CD4-positive, alpha-beta T cell treated with Interferon gamma for 1 hour (primary cell): ENCODE measurements around the gene RTBDN.
"Not testable (repeated sequence)": the region's sequence is repeated elsewhere in the genome, so short reads cannot be mapped to it uniquely, and the experiment has no call there.

ENCODE experiments used
- DNase-seq: peaks from one replicate; pipeline ENCODE4 v3.0.0-alpha.2; 2020

The RTBDN gene

DNA sequence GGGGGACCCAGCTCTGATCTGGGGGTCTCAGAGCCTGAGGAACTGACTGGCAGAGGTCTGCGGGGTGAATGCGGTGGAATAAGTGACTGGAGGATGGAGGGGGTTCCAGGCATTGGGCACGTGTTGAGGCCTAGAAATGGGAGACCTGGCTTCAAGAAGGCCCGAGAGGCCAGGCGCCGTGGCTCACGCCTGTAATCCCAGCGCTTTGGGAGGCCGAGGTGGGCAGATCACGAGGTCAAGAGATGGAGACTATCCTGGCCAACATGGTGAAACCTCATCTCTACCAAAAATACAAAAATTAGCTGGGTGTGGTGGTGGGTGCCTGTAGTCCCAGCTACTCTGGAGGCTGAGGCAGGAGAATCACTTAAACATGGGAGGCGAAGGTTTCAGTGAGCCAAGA lies 16.6 kb downstream of the RTBDN start:
- not testable (repeated sequence) for DNase-seq

DNA sequence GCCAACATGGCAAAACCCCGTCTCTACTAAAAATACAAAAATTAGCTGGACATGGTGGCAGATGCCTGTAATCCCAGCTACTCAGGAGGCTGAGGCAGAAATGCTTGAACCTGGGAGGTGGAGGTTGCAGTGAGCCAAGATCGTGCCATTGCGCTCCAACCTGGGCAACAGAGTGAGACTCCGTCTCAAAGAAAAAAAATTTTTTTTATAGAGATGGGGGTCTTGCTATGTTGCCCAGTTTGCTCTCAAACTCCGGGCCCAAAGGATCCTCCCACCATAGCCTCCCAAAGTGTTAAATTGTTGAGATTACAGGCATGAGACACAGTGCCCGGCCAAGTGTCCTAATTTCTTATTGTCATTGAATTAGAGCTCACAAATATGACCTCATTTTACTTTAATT lies 17.2 kb downstream of the RTBDN start:
- not testable (repeated sequence) for DNase-seq

DNA sequence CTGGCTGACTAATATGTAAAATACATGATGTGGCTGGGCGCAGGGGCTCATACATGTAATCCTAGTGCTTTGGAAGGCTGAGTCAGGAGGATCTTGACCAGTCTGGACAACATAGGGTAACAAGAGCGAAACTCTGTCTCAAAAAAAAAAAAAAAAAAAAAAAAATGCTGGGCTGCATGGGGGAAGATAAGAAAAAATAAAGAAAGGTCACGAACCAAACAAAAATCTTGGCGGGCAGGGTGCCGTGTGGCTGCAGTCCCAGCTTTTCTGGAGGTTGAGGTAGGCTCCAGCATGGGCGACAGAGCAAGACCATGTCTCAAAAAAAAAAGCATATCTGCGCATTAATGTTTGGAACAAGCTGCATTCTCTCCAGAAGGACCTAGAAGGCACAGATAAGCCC lies 19.3 kb downstream of the RTBDN start:
- no peak for DNase-seq

DNA sequence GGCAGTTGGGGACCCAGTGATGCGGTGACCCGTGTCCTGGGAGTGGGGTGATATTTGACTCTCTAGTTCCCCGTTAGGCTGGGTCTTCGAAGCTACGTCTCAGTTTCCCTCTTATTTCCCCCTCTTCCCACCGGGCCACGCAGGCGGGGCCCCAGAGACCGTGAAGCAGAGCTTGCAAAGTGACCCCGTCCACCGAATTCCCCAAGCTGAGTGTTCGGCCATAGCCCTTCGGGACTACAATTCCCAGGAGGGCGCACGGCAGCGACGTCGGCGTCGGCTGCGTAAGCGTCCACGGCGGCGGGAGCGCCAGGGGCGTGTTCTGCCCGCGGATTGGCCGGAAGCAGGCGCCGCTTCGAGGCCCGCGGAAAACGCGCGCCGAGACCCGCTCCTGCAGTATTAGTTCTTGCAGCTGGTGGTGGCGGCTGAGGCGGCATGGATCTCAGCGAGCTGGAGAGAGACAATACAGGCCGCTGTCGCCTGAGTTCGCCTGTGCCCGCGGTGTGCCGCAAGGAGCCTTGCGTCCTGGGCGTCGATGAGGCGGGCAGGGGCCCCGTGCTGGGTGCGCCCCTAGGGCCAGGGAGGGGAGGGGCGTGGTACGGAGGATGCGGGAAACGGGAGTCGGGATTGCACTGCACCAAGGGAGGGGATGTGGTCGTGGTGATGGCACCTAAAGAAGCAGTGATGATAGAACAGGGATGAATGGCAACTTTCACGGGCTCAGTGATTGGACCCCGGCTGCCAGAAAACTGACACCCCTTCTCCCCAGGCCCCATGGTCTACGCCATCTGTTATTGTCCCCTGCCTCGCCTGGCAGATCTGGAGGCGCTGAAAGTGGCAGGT lies 27.9 kb downstream of the RTBDN start, which contains the start of gene RNASEH2A:
Gene RNASEH2A, plus strand, starts transcription at position 343 of the 840 bp plus-strand sequence. Its CDS starts 90 bp downstream, at position 433.
- peak; percentile 85 for DNase-seq

DNA sequence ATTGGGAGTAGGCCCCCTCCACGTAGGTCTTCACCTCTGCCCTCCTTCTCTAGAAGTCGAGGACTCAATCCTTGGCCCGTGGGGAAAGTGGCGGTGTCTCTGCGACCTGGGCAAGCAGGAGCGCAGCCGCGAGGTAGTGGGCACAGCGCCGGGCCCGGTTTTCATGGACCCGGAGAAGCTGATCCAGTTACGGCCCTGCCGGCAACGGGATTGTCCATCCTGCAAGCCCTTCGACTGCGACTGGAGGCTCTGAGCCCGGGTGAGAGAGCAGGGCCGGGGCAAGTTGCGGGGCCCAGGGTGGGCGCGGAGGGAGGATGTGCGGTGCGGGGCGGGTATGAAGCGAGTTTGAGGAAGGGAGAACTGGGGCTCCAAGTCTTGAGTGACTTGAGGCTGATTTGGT lies 30.3 kb downstream of the RTBDN start:
- DNase-seq, result no peak

DNA sequence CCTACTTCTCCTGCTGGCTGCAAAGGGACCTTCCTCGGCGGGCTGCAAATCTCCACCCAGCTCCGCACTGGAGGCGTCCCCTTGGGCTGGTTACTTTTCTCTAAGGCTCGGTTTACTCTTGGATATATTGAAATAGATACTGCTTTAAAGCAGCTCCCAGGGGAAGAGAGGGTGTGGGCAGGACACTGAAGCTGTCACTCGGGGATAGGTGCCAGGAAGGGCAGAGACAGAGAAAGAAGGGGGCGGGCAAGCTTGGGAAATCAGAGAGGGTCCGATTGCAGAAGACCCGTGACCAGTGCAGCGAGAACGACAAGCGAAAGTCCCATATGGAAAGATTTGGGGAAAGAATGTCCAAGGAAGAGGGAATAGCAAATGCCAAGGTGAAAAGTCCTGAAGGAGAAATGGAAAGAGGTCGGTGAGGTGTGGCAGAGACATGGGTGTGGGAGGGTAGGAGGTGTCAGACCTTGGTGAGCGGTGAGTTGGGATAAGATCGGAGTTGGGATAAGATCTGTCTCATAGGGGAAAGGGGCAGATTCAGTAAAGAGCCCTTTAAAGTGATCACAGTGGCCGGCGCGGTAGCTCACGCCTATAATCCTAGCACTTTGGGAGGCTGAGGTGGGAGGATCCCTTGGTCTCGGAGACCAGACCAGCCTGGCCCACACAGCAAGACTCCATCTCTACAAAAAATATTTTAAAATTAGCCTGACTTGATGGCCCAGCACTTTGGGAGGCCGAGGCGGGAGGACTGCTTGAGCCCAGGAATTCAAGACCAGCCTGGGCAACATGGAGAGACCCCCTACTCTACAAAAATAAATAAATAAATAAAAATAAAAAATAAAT lies 31.9 kb downstream of the RTBDN start:
- no peak for DNase-seq

DNA sequence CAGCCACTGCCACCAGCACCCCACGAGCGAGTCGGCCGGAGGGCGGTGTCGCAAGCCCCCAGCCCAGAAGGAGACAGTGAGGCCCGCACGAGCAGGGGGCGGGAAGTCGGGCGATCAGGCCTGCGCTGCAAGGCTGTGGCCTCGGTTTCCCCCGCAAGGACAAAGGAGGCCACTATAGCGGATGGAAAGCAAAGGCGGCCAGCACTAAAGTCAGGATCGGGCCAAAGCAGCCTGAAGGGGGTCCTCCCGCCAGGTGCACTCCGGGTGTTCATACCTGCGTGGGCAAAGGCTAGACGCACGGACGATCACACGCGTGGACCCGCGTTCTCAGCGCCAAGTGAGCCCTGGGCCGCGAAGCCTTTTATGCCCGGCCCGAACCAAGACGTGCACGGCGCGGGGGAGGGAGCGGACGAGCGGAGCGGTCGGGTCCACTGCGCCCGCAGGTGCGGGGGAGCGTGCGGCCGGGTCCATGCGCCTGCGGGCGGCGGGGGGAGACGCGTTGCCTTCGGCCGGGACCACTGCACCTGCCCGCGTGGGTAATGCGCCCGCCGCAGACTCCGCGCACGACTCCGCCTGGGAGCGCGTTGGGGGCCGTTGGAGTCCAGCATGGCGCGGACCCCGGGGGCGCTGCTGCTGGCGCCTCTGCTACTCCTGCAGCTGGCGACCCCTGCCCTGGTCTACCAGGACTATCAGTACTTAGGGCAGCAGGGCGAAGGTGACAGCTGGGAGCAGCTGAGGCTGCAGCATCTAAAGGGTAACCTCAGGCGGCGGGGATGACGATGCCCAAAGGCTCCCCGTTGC lies 32.7 kb downstream of the RTBDN start, which contains the start of the genes PRDX2 and THSD8:
Gene PRDX2, minus strand, starts transcription at position 335 of the 801 bp plus-strand sequence. CDS start 539 bp downstream, outside the sequence.
Gene THSD8, plus strand, starts transcription at position 604 of the 801 bp plus-strand sequence. Its CDS starts 3 bp downstream, at position 607.
- peak; percentile 75 for DNase-seq

DNA sequence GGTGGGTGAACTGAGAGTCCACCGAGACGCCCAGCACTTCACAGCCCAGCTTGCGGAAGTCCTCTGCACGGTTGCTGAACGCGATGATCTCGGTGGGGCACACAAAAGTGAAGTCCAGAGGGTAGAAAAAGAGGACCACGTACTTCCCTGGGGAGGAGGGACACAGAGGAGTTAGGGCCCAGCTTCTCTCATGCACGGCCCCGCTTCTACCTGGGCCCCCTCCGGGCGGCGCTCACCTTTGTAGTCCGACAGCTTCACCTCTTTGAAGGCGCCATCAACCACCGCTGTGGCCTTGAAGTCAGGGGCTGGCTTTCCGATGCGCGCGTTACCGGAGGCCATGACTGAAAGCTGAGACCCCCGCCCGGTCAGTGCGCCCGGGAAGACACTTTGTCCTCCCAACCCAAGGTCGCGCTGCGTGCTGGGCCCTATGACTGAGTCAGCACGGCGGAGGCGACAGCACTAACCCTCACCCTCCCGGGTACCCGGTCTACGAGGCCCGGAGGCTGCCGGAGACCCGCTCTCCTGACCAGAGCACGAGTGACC lies 33.4 kb downstream of the RTBDN start:
- no peak for DNase-seq

DNA sequence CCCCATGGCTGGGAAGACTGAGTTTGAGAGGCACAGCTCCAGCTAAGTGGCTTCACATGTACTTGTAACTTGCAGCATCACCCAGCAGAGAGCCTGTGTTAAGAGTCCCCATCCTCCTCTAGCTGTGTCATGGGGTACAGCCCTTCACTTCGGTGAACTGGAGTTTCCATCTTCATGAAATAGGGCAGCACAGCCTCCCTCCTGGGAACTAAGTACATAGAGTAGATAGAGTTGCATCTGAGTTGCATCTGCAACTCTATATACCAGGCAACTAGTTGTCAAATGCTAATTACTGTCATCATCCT lies 34.0 kb downstream of the RTBDN start:
- no peak for DNase-seq

DNA sequence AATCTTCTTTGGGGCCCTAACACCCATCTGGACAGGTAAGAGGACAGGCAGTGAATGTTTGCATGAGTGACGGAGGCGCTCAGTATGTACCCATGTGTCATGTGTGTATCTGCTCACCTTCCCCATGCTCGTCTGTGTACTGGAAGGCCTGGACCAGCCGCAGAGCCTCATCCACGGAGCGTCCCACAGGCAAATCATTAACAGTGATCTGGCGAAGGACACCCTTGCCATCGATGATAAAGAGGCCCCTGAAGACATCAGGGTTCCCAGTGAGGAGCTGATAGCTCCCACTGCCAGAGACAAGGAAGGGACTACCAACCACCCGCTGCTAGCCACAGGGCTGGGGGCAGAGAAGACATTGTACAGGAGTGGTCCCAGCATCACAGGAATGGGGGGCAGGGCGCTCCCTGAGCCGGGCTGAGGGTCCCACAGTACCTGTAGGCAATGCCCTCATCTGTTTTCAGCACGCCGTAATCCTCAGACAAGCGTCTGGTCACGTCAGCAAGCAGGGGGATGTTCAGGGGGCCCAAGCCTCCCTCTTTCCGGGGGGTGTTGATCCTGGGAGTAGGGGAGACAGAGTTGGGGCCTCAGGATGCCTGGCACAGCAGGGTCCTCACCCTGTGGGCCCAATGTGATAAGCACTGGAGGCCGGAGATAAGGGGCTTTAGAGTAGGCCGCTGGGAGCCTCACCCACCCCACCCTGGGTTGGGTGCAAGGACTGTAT lies 34.5 kb downstream of the RTBDN start:
- no peak for DNase-seq

DNA sequence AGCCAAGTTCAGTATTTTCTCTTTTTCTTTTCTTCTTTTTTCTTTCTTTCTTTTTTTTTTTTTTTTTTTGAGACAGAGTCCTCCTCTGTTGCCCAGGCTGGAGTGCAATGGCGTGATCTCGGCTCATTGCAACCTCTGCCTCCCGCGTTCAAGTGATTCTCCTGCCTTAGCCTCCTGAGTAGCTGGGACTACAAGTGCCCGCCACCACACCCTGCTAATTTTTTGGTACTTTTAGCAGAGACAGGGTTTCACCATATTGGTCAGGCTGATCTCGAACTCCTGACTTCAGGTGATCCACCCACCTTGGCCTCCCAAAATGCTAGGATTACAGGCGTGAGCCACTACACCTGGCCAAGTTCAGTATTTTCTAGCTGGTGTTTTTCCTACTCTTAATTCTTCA lies 36.8 kb downstream of the RTBDN start:
- not testable (repeated sequence) for DNase-seq

DNA sequence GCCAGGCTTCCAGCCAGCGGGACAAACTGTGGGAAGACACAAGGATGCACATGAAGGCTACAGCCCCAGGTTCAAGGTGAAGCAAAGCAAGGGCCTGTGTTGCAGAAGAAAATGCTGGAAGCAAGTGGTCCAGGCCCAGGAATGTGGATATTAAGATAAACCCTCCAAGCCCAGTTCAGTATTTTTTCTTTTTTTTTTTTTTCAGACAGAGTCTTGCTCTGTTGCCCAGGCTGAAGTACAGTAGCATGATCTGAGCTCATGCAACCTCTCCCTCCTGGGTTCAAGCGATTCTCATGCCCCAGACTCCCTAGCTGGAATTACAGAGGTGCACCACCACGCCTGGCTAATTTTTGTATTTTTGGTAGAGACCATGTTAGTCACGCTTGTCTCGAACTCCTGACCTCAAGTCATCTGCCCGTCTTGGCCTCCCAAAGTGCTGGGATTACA lies 37.2 kb downstream of the RTBDN start:
- DNase-seq, result no peak

DNA sequence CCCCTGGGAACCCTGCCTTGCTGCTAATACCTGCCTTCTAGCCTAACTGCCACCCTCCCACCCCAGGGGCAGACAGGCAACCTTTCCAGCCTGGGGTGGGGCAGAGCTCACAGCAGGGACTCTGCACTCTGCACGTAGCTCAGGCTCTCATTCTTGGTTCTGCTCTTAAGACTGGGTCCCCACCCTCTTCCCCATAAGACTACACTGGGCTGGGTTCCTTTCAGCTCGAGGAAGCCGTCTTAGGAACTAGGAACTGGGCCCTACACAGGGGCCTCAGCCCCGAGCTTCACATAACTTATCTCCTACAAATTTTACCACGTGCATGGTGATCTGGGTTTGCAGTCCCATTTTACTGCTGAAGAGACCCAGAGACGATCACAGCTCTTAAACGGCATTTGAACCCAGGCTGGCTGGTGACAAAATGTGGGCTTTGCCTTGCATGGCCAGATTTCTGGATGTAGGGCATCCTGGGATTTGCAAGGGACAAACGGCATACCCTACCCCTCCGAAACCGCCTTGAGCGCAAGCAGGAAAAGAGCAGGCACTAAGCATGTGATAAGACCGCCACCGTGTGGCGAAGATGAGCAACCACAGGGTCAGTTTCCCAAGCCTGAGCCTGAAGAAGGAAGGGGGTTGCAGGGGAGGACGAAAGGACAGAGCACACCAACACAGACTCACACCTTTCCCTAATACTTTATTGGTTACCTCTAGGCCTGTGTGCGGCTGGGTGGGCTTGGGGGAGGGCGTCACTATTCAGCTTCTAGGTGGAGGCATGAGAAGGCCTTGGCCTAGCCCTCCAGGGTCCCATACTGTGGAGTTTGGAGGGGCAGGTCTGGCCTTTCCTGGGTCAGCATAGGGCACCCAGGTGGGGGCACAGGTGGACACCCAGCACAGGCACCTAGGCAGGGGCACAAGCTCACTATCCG lies 38.0 kb downstream of the RTBDN start:
- DNase-seq, result peak; percentile 75

DNA sequence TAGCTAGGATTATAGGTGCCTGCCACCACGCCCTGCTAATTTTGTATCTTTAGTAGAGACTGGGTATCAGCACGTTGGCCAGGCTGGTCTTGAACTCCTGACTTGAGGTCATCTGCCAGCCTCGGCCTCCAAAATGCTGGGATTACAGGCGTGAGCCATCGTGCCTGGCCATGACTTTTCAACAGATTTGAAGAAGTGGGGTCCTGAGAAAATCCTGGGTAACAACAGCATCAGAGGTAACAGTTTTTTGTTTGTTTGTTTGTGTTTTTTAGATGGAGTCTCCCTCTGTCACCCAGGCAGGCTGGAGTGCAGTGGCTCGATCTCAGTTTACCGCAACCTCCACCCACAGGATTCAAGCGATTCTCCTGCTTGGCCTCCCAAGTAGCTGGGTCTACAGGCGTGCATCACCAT lies 39.4 kb downstream of the RTBDN start:
- DNase-seq, result no peak

DNA sequence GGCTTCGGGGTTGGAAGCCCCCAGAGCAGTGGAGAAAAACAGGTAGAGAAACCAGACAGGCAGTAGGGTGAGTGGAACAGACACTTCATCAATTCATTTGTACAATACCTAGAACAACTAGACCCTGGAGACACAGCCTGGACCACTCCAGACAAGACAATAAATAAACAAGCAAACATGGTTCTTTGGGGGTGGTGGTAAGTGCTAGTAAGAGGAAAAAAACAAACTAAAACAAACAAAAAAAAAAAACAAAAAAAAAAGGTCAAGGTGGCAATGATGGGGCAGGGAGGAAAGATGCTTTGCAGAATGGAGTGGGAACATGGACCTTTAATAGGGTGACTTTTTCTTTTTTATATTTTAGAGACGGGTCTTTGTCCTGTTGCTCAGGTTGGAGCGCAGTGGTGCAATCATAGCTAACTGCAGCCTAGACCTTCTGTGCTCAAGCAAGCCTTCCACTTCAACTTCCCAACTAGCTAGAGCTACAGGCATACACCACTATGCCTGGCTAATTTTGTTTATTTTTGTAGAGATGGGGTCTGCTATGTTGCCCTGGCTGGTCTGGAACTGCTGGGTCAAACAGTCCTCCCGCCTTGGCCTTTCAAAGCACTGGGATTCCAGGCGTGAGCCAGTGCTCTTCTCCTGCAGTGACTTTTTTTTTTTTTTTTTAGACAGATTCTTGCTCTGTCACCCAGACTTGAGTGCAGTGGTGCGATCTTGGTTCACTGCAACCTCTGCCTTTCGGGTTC lies 40.0 kb downstream of the RTBDN start:
- DNase-seq, result no peak

DNA sequence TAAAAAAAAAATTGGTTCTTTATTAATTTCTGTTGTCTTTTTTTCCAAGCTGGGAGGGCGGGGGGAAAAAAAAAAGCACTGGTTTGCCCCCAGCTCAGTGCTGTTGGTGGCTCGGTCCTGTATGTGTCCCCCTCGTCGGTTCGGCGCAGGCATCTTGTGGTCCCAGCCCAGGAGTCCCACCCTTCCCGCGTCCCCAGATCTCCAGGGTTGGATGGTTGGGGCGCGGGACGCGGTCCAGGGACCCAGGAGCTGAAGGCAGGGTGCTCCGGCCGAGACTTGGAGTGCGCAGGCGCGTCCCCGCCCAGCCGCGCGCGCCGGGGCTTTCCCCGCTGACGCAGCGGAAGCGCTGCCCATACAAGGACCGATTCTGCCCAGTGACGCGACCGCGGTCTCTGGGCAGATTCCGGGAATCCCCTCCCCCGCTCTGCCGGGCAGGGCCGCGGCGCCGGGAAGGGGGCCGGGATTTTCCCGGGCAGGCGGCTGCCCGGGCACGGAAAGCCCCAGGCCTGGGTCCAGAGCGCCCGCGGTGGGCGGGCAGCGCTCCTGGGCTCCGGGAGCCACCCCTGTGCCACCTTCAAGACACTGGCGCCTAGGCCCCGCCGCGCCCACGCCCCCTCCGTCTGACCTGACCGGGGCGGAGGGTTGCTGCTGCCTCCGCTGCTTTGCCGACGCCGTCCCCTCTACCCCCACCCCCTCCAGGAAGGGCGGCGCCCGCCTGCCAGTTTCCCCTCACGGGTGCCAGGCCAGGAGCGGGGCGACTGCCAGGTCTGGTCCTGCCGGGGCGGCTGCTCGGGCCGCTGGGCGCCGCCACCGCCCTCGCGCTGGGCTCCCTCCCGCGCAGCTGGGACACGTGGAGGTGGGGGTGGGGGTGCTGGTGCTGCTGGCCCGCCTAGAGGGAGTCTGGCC lies 40.8 kb downstream of the RTBDN start:
- DNase-seq, result peak; percentile 97

DNA sequence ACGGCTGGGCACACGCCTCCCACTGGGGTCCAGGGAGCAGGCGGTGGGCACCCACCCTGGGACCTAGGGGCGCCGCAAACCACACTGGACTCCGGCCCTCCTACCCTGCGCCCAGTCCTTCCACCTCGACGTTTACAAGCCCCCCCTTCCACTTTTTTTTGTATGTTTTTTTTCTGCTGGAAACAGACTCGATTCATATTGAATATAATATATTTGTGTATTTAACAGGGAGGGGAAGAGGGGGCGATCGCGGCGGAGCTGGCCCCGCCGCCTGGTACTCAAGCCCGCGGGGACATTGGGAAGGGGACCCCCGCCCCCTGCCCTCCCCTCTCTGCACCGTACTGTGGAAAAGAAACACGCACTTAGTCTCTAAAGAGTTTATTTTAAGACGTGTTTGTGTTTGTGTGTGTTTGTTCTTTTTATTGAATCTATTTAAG lies 41.5 kb downstream of the RTBDN start:
- DNase-seq, result no peak

DNA sequence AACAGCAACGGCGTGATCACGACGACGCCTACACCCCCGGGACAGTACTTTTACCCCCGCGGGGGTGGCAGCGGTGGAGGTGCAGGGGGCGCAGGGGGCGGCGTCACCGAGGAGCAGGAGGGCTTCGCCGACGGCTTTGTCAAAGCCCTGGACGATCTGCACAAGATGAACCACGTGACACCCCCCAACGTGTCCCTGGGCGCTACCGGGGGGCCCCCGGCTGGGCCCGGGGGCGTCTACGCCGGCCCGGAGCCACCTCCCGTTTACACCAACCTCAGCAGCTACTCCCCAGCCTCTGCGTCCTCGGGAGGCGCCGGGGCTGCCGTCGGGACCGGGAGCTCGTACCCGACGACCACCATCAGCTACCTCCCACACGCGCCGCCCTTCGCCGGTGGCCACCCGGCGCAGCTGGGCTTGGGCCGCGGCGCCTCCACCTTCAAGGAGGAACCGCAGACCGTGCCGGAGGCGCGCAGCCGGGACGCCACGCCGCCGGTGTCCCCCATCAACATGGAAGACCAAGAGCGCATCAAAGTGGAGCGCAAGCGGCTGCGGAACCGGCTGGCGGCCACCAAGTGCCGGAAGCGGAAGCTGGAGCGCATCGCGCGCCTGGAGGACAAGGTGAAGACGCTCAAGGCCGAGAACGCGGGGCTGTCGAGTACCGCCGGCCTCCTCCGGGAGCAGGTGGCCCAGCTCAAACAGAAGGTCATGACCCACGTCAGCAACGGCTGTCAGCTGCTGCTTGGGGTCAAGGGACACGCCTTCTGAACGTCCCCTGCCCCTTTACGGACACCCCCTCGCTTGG lies 42.1 kb downstream of the RTBDN start:
- peak; percentile 67 for DNase-seq
